GM12878 (cell line): ENCODE results near the gene GM2A. TPM values are rescaled to one million over a fixed set of nuclear protein-coding genes. Genes with fewer than 3 reads are reported as not detected.

Source experiments
- ATAC-seq: fragments of 200-7000 bp; cut with Tn5 transposase; 3 replicates; pipeline ENCODE4 v1.9.1; 2020; ENCODE audit warnings: mild to moderate bottlenecking, moderate library complexity
- BruUV-seq: library from RNA; stranded (reverse); fragments of 400-500 nt; replicated peaks from 2 replicates; lab custom pipeline; 2021; lab: Mats Ljungman, UMichigan
- CTCF ChIA-PET: fragments of 300-600 bp; sonication (Branson Sonifier 250); formaldehyde crosslinking; extraction: SDS; loops from one replicate; lab custom pipeline; 2021; ENCODE audit warnings: inconsistent platforms; lab: Yijun Ruan, JAX
- POLR2A ChIA-PET: fragments of 350-600 bp; formaldehyde crosslinking; extraction: SDS; loops from one replicate; lab custom pipeline; 2021; ENCODE audit warnings: inconsistent platforms; lab: Charles Lee
- RAD21 ChIA-PET: fragments of 300-600 bp; sonication (Branson Sonifier 250); formaldehyde crosslinking; loops from one replicate; lab custom pipeline; 2023; ENCODE audit warnings: antibody characterized with exemption; ENCODE audit not compliant: unreplicated experiment; lab: Charles Lee
- SMC1A ChIA-PET: fragments of 300-600 bp; sonication (Branson Sonifier 250); formaldehyde crosslinking; loops from one replicate; lab custom pipeline; 2023; ENCODE audit not compliant: unreplicated experiment, uncharacterized antibody; lab: Charles Lee
- DNase-seq: peaks from one replicate; pipeline ENCODE4 v3.0.0-alpha.2; 2011; ENCODE audit warnings: low read depth, low spot score
- FAIRE-seq: peaks from 3 replicates; lab custom pipeline; 2011; peaks lifted over from hg19 to GRCh38; lab: Jason Lieb, UNC
- H2AFZ ChIP-seq: 2 replicates; pipeline ENCODE4 v1.6.0; 2011; ENCODE audit warnings: low read depth, low read length, control low read depth; ENCODE audit not compliant: control insufficient read depth
- H3K27ac ChIP-seq: 2 replicates; pipeline ENCODE4 v1.5.1; 2011; ENCODE audit warnings: control low read depth; ENCODE audit not compliant: control insufficient read depth, insufficient read depth
- H3K27me3 ChIP-seq, 2 experiments: replicated peaks in 1 of 2; 2 replicates each; pipeline versions ENCODE4 v1.6.0 to v1.6.1; 2011; ENCODE audit warnings: low read length in 1 of 2; ENCODE audit not compliant: control insufficient read depth in 2 of 2, insufficient read depth in 2 of 2
- H3K36me3 ChIP-seq, 2 experiments: 2 replicates each; pipeline ENCODE4 v1.5.1; 2011; ENCODE audit warnings: low read length in 1 of 2; ENCODE audit not compliant: control insufficient read depth in 2 of 2, insufficient read depth in 2 of 2
- H3K4me1 ChIP-seq: 2 replicates; pipeline ENCODE4 v1.6.1; 2011; ENCODE audit warnings: mild to moderate bottlenecking, low read length, moderate library complexity, mixed read lengths; ENCODE audit not compliant: control insufficient read depth, insufficient read depth
- H3K4me2 ChIP-seq: 2 replicates; pipeline ENCODE4 v1.6.0; 2011; ENCODE audit warnings: control low read depth; ENCODE audit not compliant: control insufficient read depth, insufficient read depth
- H3K4me3 ChIP-seq: fragments of 200-600 bp; sonication (generic); 2 replicates; pipeline ENCODE4 v1.5.1; 2016
- H3K79me2 ChIP-seq: 2 replicates; pipeline ENCODE4 v1.6.0; 2011; ENCODE audit warnings: low read length; ENCODE audit not compliant: control insufficient read depth, insufficient read depth
- H3K9ac ChIP-seq: 2 replicates; pipeline ENCODE4 v1.8.0; 2011; ENCODE audit warnings: low read length, control low read depth, mixed read lengths; ENCODE audit not compliant: control insufficient read depth, insufficient read depth
- H3K9me3 ChIP-seq: replicated peaks from 3 replicates; pipeline ENCODE4 v1.5.1; 2011; ENCODE audit warnings: mild to moderate bottlenecking, low read length; ENCODE audit not compliant: control insufficient read depth, insufficient read depth
- H4K20me1 ChIP-seq: 2 replicates; pipeline ENCODE4 v1.6.0; 2011; ENCODE audit not compliant: control insufficient read depth, insufficient read depth
- CUX1 ChIP-seq: IDR thresholded peaks from 2 replicates; pipeline ENCODE4 v1.6.1; 2012; ENCODE audit warnings: improper control_type of control experiment, low read depth, low read length; ENCODE audit not compliant: insufficient replicate concordance
- E2F4 ChIP-seq: IDR thresholded peaks from 2 replicates; pipeline ENCODE4 v1.6.1; 2012; ENCODE audit warnings: low read depth, low read length, improper control_type of control experiment
- GABPA ChIP-seq: IDR thresholded peaks from 2 replicates; pipeline ENCODE4 v1.6.1; 2014; ENCODE audit warnings: antibody characterized with exemption, low read depth, mild to moderate bottlenecking, inconsistent platforms
- KLF5 ChIP-seq: fragments of 450-650 bp; IDR thresholded peaks from 2 replicates; pipeline ENCODE4 v1.6.1; 2014; ENCODE audit warnings: mild to moderate bottlenecking; ENCODE audit not compliant: partially characterized antibody
- MEF2A ChIP-seq: IDR thresholded peaks from 2 replicates; pipeline ENCODE4 v1.6.1; 2011; ENCODE audit warnings: low read depth, mild to moderate bottlenecking, low read length, moderate library complexity; ENCODE audit not compliant: insufficient read depth
- PAX8 ChIP-seq: fragments of 450-650 bp; IDR thresholded peaks from 2 replicates; pipeline ENCODE4 v1.6.1; 2017; ENCODE audit warnings: mild to moderate bottlenecking, moderate library complexity
- REST ChIP-seq: IDR thresholded peaks from 2 replicates; pipeline ENCODE4 v1.6.1; 2012; ENCODE audit warnings: mild to moderate bottlenecking, low read depth, low read length
- SIX5 ChIP-seq: IDR thresholded peaks from 2 replicates; pipeline ENCODE4 v1.6.1; 2011; ENCODE audit warnings: mild to moderate bottlenecking, low read depth, low read length, moderate library complexity; ENCODE audit not compliant: severe bottlenecking
- WGBS: methylation state at CpG from one replicate; pipeline ENCODE4 v1.1.6; 2016; ENCODE audit warnings: low lambda C conversion rate; ENCODE audit not compliant: insufficient replicate concordance, insufficient coverage; ENCODE audit errors: missing lambda C conversion rate; 5-methylcytosine and 5-hydroxymethylcytosine counted together
- in situ Hi-C: fragments of 300-500 bp; cut with MboI; formaldehyde crosslinking; loops from 9 replicates; pipeline ENCODE4 v1.14.3; 2018; ENCODE audit warnings: mixed read lengths
- intact Hi-C: fragments of 100-400 bp; cut with micrococcal nuclease; formaldehyde crosslinking; loops from one replicate; pipeline ENCODE4 v1.14.2; 2022; ENCODE audit not compliant: unreplicated experiment
- polyA plus RNA-seq, 11 experiments: library from polyadenylated mRNA; depleted of rRNA in 4 of 11; unstranded in 6 of 11; stranded (reverse) in 5 of 11; fragments of >200 nt; fragmentation: Nextera tagmentation in 4 of 11; fragmentation: Illumina TruSeq in 1 of 11; extraction: Ambion mirVana in 4 of 11; extraction: Trizol in 1 of 11; gene quantifications; 1 replicate in 1 of 11; 2 replicates in 10 of 11; pipeline versions ENCODE4 v1.2.1 to v1.2.3, GENCODE V29; 2011 to 2016; ENCODE audit warnings: inconsistent platforms in 2 of 11, missing spikeins in 2 of 11, low read depth in 1 of 11
- total RNA-seq, 4 experiments: library from RNA; depleted of rRNA in 3 of 4; stranded (reverse); fragments of >200 nt in 3 of 4; fragmentation: Illumina TruSeq in 1 of 4; extraction: Trizol in 1 of 4; gene quantifications; 2 replicates each; pipeline versions ENCODE4 v1.2.1 to v1.2.3, GENCODE V29; 2013 to 2021
- TF ChIP-seq, protein P1 (sequence below): fragments of 150-350 bp; IDR thresholded peaks from 2 replicates; pipeline ENCODE4 v1.6.1; 2016; ENCODE audit warnings: low read depth, low read length

The GM2A gene
- total and polyA plus RNA-seq, 10 of the 15 experiments (the other 5 are each of a cell fraction or from before 2014, with no cell fraction given) = 33.6 to 106 (median 68.2) TPM

- Histone ChIP-seq H3K4me3 (no peak overlapping the region), H3K4me2 (no peak overlapping the region), H2AFZ (no peak overlapping the region), H3K9me3 (no peaks in the 10 kb centered on the region), H3K9ac (no peak overlapping the region), H4K20me1 (no peaks in the 10 kb centered on the region), H3K79me2 (peaks cover 13% of the 10 kb centered on the region), H3K27me3 (no peaks in the 10 kb centered on the region), H3K27ac (no peak overlapping the region), H3K36me3 (no peaks in the 10 kb centered on the region), H3K4me1 (peaks cover 5% of the 10 kb centered on the region)
- no peak for ATAC-seq
- DNase-seq = no peak
- BruUV-seq = no TSS peak
- CTCF ChIA-PET = interaction anchor here (1.3 to 3.0 kb wide), 3 partner anchors 9 to 13 kb away, joined by 3 to 18 read pairs (median 7); no protein-coding TSS in a partner anchor
- 44% methylated on average over 6 of the region's 6 CpGs for WGBS
- no peak for FAIRE-seq
- RAD21 ChIA-PET = interaction anchor here (1.1 to 1.6 kb wide), 2 partner anchors 10 to 88 kb away, joined by 3 to 4 read pairs; no protein-coding TSS in a partner anchor
- intact Hi-C loops = no loop called here
- in situ Hi-C loops = no loop called here
- POLR2A ChIA-PET = interaction anchor here (0.6 to 2.9 kb wide), 5 partner anchors 10 to 138 kb away, joined by 3 to 11 read pairs (median 4); no protein-coding TSS in a partner anchor
- SMC1A ChIA-PET = interaction anchor here (0.9 to 18.6 kb wide), 4 partner anchors 10 to 88 kb away, joined by 3 to 325 read pairs (median 4); partner anchors contain the start of gene GM2A
- TF ChIP-seq SIX5 = no peak
- TF ChIP-seq CUX1 = no peak
- TF ChIP-seq GABPA = no peak
- no peak for TF ChIP-seq E2F4
- no peak for TF ChIP-seq PAX8
- no peak for TF ChIP-seq KLF5
- TF ChIP-seq, protein P1, sequence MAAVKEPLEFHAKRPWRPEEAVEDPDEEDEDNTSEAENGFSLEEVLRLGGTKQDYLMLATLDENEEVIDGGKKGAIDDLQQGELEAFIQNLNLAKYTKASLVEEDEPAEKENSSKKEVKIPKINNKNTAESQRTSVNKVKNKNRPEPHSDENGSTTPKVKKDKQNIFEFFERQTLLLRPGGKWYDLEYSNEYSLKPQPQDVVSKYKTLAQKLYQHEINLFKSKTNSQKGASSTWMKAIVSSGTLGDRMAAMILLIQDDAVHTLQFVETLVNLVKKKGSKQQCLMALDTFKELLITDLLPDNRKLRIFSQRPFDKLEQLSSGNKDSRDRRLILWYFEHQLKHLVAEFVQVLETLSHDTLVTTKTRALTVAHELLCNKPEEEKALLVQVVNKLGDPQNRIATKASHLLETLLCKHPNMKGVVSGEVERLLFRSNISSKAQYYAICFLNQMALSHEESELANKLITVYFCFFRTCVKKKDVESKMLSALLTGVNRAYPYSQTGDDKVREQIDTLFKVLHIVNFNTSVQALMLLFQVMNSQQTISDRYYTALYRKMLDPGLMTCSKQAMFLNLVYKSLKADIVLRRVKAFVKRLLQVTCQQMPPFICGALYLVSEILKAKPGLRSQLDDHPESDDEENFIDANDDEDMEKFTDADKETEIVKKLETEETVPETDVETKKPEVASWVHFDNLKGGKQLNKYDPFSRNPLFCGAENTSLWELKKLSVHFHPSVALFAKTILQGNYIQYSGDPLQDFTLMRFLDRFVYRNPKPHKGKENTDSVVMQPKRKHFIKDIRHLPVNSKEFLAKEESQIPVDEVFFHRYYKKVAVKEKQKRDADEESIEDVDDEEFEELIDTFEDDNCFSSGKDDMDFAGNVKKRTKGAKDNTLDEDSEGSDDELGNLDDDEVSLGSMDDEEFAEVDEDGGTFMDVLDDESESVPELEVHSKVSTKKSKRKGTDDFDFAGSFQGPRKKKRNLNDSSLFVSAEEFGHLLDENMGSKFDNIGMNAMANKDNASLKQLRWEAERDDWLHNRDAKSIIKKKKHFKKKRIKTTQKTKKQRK = no peak
- no peak for TF ChIP-seq REST
- no peak for TF ChIP-seq MEF2A
Observed at GRCh38 chr5:151227918-151228447, 25.0 kb upstream of the GM2A start.
